Kidney capillary endothelial cell (primary cell): Measurements from ENCODE around the gene MRPL39.
"Not testable (repeated sequence)": the region's sequence is repeated elsewhere in the genome, so short reads cannot be mapped to it uniquely, and the experiment has no call there.

Source experiments
- DNase-seq: peaks from one replicate; pipeline ENCODE4 v3.0.0-alpha.2; 2018; ENCODE audit warnings: low spot score

The MRPL39 gene

GRCh38 chr21:25607151-25608043 is at the start of gene MRPL39:
Gene MRPL39 (minus strand): TSS chr21:25607481. CDS start chr21:25607475, 6 bp downstream.
- peak; percentile 75 for DNase-seq

- no peak for DNase-seq
Measured at GRCh38 chr21:25656412-25656811, 49.1 kb upstream of the MRPL39 start.

GRCh38 chr21:25649146-25649545 is 41.9 kb upstream of the MRPL39 start:
- DNase-seq = no peak

- no peak for DNase-seq
Measured at GRCh38 chr21:25647647-25648046, 40.4 kb upstream of the MRPL39 start.

- DNase-seq = no peak
Measured at GRCh38 chr21:25646474-25646873, 39.2 kb upstream of the MRPL39 start.

- no peak for DNase-seq
Measured at GRCh38 chr21:25643486-25643885, 36.2 kb upstream of the MRPL39 start.

- DNase-seq = no peak
Measured at GRCh38 chr21:25640943-25641292, 33.6 kb upstream of the MRPL39 start.

- DNase-seq = no peak
Measured at GRCh38 chr21:25640202-25640942, 33.1 kb upstream of the MRPL39 start.

GRCh38 chr21:25639551-25640201 is 32.4 kb upstream of the MRPL39 start:
- peak; percentile 53 for DNase-seq

GRCh38 chr21:25638660-25639550 is 31.6 kb upstream of the MRPL39 start, which contains the start of gene JAM2:
Gene JAM2 (plus strand): TSS chr21:25639258. CDS start chr21:25639822, 564 bp downstream.
- no peak for DNase-seq

- no peak for DNase-seq
Measured at GRCh38 chr21:25637851-25638659, 30.8 kb upstream of the MRPL39 start.

GRCh38 chr21:25636727-25637126 is 29.4 kb upstream of the MRPL39 start:
- DNase-seq = no peak

- no peak for DNase-seq
Measured at GRCh38 chr21:25635310-25635709, 28.0 kb upstream of the MRPL39 start.

GRCh38 chr21:25632296-25632695 is 25.0 kb upstream of the MRPL39 start:
- no peak for DNase-seq

- peak; percentile 99 for DNase-seq
Measured at GRCh38 chr21:25626757-25627156, 19.5 kb upstream of the MRPL39 start.

- DNase-seq = not testable (repeated sequence)
Measured at GRCh38 chr21:25625776-25626555, 18.7 kb upstream of the MRPL39 start.

GRCh38 chr21:25625036-25625435 is 17.8 kb upstream of the MRPL39 start:
- DNase-seq = no peak

- DNase-seq = no peak
Measured at GRCh38 chr21:25624511-25624910, 17.2 kb upstream of the MRPL39 start.

GRCh38 chr21:25619198-25619597 is 11.9 kb upstream of the MRPL39 start:
- DNase-seq = no peak

- no peak for DNase-seq
Measured at GRCh38 chr21:25615880-25616279, 8.6 kb upstream of the MRPL39 start.
